GM19240 (cell line): ENCODE results near the gene PPP1R3A.

ENCODE experiments used
- DNase-seq: peaks from one replicate; pipeline ENCODE4 v3.0.0; 2011; ENCODE audit warnings: low spot score; ENCODE audit not compliant: insufficient read length

Gene PPP1R3A

DNA sequence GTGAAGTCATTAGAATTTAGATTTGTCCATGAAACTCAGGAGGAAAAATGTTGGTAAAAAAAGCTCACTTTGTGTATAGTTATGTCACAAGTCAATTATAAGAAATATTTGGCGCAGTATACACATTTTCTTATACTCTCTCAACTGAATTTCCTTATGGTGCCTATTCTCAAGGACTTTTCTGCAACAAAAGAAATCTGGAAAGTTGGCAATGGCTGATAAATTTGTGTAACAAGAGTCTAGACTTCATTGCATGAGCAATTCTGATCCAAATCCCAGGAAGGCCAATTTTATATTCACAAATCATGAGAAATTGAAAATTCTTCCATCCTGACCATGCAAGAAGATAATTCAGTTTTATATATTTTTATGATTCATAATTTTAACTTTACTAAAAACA is 35.7 kb downstream of the PPP1R3A start:
- DNase-seq = no peak

DNA sequence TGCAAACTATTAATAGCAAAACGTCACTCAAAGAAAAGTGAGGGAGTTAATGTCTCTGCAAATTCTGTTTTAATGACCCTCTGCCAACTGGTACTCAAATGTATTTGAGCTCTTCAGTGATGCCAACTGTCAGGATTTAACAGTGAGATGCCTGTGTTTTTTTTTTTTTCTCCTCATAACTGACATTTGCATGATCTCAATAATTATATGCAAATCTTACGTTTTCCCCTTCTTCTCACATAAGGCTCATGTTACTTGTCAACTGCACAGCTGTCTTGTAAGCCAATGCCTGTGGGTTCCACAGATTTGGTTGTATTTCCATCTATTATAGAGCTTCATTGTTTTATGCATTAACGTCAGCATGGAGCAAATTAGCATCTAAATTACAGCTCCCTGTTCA is 38.2 kb downstream of the PPP1R3A start:
- no peak for DNase-seq

DNA sequence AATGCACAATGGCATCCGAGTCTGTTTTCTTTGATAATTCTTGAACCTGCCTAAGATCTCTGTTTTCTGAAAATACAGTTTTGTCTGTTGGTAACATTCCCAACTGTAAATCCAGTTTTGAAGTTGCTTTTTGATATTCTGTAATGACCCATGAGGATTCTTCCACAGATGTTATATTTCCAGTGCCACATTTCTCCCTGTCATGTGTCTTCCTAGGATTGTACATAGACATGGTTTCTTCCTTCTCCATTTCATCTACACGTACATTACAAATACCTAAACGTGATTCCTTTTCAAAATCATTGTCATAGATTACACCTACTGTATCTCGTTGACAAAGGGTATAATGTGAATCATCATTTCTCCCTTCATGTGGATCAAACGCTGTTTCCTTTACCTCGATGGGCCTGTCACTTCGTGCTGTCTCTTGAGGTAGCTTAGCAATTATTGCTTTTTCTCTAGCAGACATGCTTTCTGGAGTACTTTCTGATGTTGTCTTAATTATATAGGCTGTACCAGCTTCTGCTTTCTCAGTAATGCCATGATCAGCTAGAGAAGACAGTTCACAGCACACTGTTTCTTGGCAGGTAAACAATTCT is 40.3 kb downstream of the PPP1R3A start:
- no peak for DNase-seq

DNA sequence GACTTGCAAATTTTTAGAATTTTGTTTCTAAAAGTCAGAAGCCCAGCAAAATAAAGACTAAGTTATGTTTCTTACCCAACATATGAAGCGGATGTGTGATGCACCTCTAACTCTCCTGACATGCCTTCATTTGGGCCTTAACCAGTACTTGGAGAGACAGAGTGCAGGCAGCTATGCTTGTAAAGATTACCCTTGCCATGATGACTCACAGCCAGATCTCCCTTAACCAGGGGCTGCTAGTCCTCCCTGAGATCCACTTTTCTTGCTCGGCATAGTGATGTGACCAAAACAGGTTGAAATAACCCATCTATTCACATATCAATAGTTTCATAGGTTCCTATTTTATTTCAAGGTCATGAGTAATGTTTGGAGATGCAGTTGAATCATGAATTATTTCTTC is 43.6 kb downstream of the PPP1R3A start:
- no peak for DNase-seq

DNA sequence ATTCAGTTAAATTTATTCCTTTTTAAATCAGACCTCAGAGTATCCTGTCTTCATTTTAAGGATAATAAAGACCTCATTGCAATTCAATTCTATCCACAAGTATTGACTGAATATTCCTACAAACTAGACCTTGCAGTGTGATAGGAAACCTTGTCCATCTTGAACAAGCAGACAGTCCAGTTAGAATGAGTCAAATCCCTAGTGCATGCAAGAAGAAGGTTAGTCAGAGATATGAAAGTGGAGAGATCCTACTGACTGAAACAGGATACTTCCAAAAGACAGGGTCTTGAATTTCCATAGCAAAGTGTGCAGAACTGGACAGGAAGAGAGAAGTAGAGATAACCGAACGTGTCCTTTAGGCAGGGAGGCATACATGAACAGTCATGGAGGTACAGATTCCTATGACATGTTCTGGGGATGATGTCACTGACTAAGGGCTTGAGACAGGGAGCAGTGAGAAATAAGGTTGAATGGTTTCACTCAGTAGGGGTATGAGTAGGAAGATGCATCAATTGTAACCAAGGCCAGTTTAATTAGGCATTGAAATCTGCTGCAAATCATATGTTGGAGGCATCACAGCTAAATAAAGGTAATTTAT is 45.2 kb downstream of the PPP1R3A start:
- no peak for DNase-seq

DNA sequence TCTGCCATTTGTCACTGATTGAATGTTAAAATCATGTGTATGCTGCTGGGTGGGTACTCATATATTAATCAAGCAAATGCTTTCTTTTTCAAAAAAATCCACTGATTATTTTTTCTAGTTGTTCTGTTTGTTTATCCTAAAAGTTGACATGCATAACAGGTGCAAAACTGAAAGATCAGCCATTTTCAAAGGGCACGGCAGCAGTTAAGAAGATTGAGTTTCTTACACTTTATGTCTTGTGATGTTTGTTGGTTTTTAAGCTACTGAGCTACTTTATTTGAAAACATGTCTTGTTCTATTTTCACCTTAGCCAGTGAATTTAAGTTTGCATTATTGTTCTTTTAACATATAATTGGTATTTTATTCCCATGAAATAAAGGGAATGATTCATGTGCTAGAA is 45.8 kb downstream of the PPP1R3A start:
- no peak for DNase-seq

DNA sequence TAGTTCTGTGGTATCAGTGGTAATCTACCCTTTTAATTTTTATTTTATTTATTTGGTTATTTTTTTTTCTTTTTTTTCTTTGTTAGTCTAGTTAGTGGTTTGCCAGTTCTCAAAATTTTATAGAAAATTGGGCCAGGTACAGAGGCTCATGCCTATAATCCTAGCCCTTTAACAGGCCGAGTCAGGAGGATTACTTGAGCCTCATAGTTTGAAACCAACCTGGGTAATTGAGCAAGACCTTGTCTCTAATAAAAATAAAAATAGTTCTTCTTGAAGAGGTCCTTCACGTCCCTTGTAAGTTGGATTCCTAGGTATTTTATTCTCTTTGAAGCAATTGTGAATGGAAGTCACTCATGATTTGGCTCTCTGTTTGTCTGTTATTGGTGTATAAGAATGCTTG is 51.5 kb downstream of the PPP1R3A start:
- no peak for DNase-seq

DNA sequence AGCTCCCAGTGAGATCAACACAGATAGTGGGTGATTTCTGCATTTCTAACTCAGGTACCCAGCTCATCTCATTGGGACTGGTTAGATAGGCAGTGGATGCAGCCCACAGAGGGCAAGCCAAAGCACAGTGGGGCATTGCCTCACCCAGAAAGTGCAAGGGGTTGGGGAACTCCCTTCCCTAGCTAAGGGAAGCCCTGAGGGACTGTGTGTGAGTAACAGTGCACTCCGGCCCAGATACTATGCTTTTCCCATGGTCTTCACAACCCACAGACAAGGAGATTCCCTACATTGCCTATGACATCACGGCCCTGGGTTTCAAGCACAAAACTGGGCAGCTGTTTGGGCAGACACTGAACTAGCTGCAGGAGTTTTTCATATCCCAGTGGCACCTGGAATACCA is 62.8 kb downstream of the PPP1R3A start:
- no peak for DNase-seq

DNA sequence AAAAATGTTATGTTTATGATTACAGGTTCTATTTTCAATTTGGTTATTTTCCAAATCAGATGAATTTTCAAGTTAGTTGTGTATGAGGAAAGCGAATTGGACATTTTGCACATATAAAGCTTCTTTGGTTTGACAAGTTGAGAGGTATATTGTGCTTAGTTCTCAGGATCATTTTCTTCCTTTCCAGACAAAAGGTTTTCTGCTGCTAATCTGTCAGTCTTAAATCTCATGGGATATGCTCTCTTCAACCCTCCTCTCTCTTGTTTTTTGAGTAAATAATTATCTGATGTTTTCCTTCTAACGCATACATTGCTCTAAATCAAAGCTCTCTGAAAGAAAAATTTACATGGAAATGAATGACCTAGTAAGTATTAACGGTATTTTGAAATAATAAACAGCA is 77.9 kb downstream of the PPP1R3A start:
- no peak for DNase-seq

DNA sequence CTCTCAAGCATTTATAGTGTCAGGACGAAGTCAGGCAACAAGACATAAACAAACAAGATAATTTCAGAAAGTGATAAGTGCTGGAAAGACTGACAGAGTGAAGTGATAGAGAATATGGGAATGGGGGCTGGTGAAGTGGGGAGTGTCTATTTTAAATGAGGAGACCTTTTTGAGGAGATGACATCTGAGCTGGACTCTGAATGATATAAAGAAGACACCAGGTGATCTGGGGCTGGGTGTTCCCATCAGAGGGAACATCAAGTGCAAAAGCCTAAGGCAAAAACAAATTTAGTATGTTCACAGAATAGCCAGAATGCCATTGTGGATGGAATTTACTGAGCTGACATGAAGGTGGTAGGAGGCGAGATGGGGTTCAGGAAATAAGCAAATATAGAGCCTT is 83.4 kb downstream of the PPP1R3A start:
- DNase-seq = no peak

DNA sequence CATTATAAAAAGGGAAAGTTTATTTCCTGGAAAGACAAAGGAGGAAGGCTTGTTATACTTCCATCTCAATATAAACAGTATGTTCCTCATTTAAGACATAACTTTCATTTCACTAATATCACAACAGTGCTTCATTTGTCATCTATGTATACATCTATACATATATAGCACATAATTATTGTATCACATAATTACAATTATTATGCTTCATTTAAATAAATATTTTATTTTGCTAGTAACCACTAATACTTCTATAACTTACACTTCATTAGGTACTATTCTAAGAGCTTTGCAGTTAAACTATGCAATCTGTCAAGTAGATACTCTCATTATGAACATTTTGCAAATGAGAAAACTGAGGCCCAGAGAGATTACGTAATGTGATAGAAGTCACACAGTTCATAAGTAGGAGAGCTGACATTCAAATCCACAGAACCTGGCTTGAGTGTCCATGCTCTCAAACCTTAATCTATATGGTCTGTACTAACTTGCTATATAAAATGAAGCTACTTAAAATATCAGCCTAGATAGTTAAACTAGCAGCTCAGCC is 86.5 kb downstream of the PPP1R3A start:
- DNase-seq = no peak

DNA sequence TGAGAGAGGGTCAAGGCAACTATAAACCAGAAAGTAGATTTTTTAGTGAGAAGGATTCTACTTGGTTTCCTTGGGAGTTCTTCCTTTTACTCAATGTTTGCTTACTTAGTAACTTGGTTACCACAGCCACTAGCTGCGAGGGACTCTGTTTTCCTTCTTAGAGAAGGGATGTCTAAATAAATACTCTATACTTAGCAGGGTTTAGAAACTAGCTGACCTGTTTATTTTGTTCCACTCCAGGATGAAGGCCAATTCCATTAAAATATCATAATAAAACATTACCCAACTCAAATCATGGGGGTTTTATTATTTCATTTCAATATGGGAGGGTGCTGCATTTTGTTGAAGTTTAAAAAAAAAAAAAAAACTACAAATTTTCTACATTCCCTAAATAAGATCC is 87.3 kb downstream of the PPP1R3A start:
- DNase-seq = no peak

DNA sequence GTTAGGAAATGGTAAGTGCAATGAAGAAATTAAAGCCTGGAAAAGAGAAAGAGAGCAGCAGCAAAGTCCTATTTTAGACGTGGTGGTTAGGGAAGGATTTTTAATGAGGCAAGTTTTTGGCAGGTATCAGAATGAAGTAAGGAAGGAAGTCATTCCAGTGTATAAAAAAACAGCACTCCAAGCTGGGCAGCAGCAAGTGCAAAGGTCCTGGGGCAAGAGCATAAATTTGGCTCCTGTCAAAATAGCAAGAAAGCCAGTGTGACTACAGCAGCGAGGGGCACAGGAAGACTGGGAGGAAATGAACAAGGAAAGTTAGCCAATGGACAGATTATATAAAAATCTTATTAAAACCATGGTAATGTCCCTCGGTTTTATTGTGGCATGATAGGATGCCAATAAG is 90.2 kb downstream of the PPP1R3A start:
- DNase-seq = no peak
